HG03025 (cell line): ENCODE measurements around the gene ELMO1.

Experiments used
- ATAC-seq: cut with Tn5 transposase; IDR thresholded peaks from one replicate; pipeline ENCODE4 v1.9.1; 2021; ENCODE audit warnings: mild to moderate bottlenecking, moderate library complexity; ENCODE audit not compliant: unreplicated experiment, low FRiP score

The ELMO1 gene

GRCh38 chr7:37322831-37323230, 125.8 kb downstream of the ELMO1 start:
- ATAC-seq = no peak

GRCh38 chr7:37320848-37321468, 127.7 kb downstream of the ELMO1 start:
- no peak for ATAC-seq

- ATAC-seq = no peak
Observed at GRCh38 chr7:37320140-37320847, 128.4 kb downstream of the ELMO1 start.

GRCh38 chr7:37318541-37318940, 130.1 kb downstream of the ELMO1 start:
- ATAC-seq = no peak

- no peak for ATAC-seq
Observed at GRCh38 chr7:37315772-37316715, 132.6 kb downstream of the ELMO1 start.

GRCh38 chr7:37312608-37313007, 136.1 kb downstream of the ELMO1 start:
- ATAC-seq = no peak

GRCh38 chr7:37311355-37311754, 137.3 kb downstream of the ELMO1 start:
- ATAC-seq = no peak

GRCh38 chr7:37310327-37311080, 138.2 kb downstream of the ELMO1 start:
- ATAC-seq = no peak

- ATAC-seq = no peak
Observed at GRCh38 chr7:37309493-37309892, 139.2 kb downstream of the ELMO1 start.

GRCh38 chr7:37304921-37305320, 143.7 kb downstream of the ELMO1 start:
- ATAC-seq = no peak

GRCh38 chr7:37297546-37297945, 151.1 kb downstream of the ELMO1 start:
- no peak for ATAC-seq

GRCh38 chr7:37295401-37295800, 153.3 kb downstream of the ELMO1 start:
- no peak for ATAC-seq

- ATAC-seq = no peak
Observed at GRCh38 chr7:37290731-37291130, 157.9 kb downstream of the ELMO1 start.

- ATAC-seq = no peak
Observed at GRCh38 chr7:37289781-37290180, 158.9 kb downstream of the ELMO1 start.

GRCh38 chr7:37289367-37289766, 159.3 kb downstream of the ELMO1 start:
- no peak for ATAC-seq

- ATAC-seq = peak; percentile 46
Observed at GRCh38 chr7:37287131-37287855, 161.4 kb downstream of the ELMO1 start.

GRCh38 chr7:37286454-37286832, 162.2 kb downstream of the ELMO1 start:
- ATAC-seq = no peak

GRCh38 chr7:37285706-37286453, 162.8 kb downstream of the ELMO1 start:
- no peak for ATAC-seq

GRCh38 chr7:37284805-37285231, 163.8 kb downstream of the ELMO1 start:
- ATAC-seq = no peak
